Activated naive CD4-positive, alpha-beta T cell treated with anti-CD3 and anti-CD28 coated beads for 36 hours (primary cell): ENCODE measurements around the gene AFP. TPM values are rescaled to one million over a fixed set of nuclear protein-coding genes. Genes with fewer than 3 reads are reported as not detected.

ENCODE experiments used
- CTCF ChIA-PET: fragments of 350-600 bp; sonication (Branson Sonifier 250); formaldehyde crosslinking; loops from one replicate; lab custom pipeline; 2021; ENCODE audit warnings: antibody characterized with exemption; lab: Charles Lee
- DNase-seq: peaks from one replicate; pipeline ENCODE4 v3.0.0-alpha.2; 2020
- H3K27ac Mint-ChIP-seq: one replicate; pipeline ENCODE4 v1.8.0; 2021; ENCODE audit warnings: mild to moderate bottlenecking, mixed read lengths
- H3K27me3 Mint-ChIP-seq: one replicate; pipeline ENCODE4 v1.8.0; 2021; ENCODE audit warnings: low read depth, mixed read lengths
- H3K36me3 Mint-ChIP-seq: one replicate; pipeline ENCODE4 v1.8.0; 2021; ENCODE audit warnings: low read depth, mixed read lengths
- H3K4me1 Mint-ChIP-seq: one replicate; pipeline ENCODE4 v1.8.0; 2021; ENCODE audit warnings: low read depth, mixed read lengths
- H3K4me3 Mint-ChIP-seq: one replicate; pipeline ENCODE4 v1.8.0; 2021; ENCODE audit warnings: mild to moderate bottlenecking, moderate library complexity, mixed read lengths
- H3K9me3 Mint-ChIP-seq: one replicate; pipeline ENCODE4 v1.8.0; 2021; ENCODE audit warnings: mixed read lengths
- intact Hi-C: fragments of 100-400 bp; cut with micrococcal nuclease; formaldehyde crosslinking; loops from one replicate; pipeline ENCODE4 v1.15.1; 2023
- total RNA-seq, 2 experiments: library from RNA; stranded (reverse); gene quantifications; one replicate each; pipeline ENCODE4 v1.2.3, GENCODE V29; 2021

The AFP gene
- total RNA-seq, 2 experiments from 2014 or later: not detected

GRCh38 chr4:73432169-73433000, 3.6 kb upstream of the AFP start:
- no peak overlapping the region for H3K27ac Mint-ChIP-seq
- H3K27me3 Mint-ChIP-seq: peaks cover 5% of the 10 kb centered on the region
- H3K9me3 Mint-ChIP-seq: no peaks in the 10 kb centered on the region
- no peak overlapping the region for H3K4me3 Mint-ChIP-seq
- H3K36me3 Mint-ChIP-seq: no peaks in the 10 kb centered on the region
- CTCF ChIA-PET: interaction anchor here (1.0 to 1.6 kb wide), 3 partner anchors 14 kb away, joined by 4 to 5 read pairs (median 5); no protein-coding TSS in a partner anchor
- intact Hi-C loops: no loop called here
- no peaks in the 10 kb centered on the region for H3K4me1 Mint-ChIP-seq
- no peak for DNase-seq

GRCh38 chr4:73433140-73433539, 2.9 kb upstream of the AFP start:
- intact Hi-C loops: no loop called here
- CTCF ChIA-PET: interaction anchor here (1.4 to 1.6 kb wide), 2 partner anchors 13 to 15 kb away, joined by 4 to 5 read pairs; no protein-coding TSS in a partner anchor

GRCh38 chr4:73434311-73434710, 1.7 kb upstream of the AFP start:
- no peaks in the 10 kb centered on the region for H3K9me3 Mint-ChIP-seq
- peaks cover 5% of the 10 kb centered on the region for H3K27me3 Mint-ChIP-seq
- intact Hi-C loops: no loop called here
- no peak for DNase-seq
- no peak overlapping the region for H3K4me3 Mint-ChIP-seq
- no peaks in the 10 kb centered on the region for H3K4me1 Mint-ChIP-seq
- CTCF ChIA-PET: interaction anchor here (1.5 to 1.6 kb wide), 2 partner anchors 11 to 16 kb away, joined by 4 to 5 read pairs; no protein-coding TSS in a partner anchor
- no peak overlapping the region for H3K27ac Mint-ChIP-seq
- no peaks in the 10 kb centered on the region for H3K36me3 Mint-ChIP-seq

More at GRCh38 chr4:73433140-73433539, 2.9 kb upstream of the AFP start:
- no peak for DNase-seq
- no peaks in the 10 kb centered on the region for H3K9me3 Mint-ChIP-seq
- H3K27ac Mint-ChIP-seq: no peak overlapping the region
- no peaks in the 10 kb centered on the region for H3K36me3 Mint-ChIP-seq
- no peak overlapping the region for H3K4me3 Mint-ChIP-seq
- peaks cover 5% of the 10 kb centered on the region for H3K27me3 Mint-ChIP-seq
- no peaks in the 10 kb centered on the region for H3K4me1 Mint-ChIP-seq

- Mint-ChIP-seq H3K36me3 (no peaks in the 10 kb centered on the region), H3K4me3 (no peak overlapping the region), H3K27me3 (peaks cover 10% of the 10 kb centered on the region), H3K4me1 (no peaks in the 10 kb centered on the region), H3K27ac (no peak overlapping the region), H3K9me3 (no peaks in the 10 kb centered on the region)
- DNase-seq: no peak
- CTCF ChIA-PET: interaction anchor here (1.4 kb wide), 1 partner anchor 9 kb away, joined by 5 read pairs; no protein-coding TSS in a partner anchor
- intact Hi-C loops: no loop called here
Measured at GRCh38 chr4:73436674-73437557, 895 bp downstream of the AFP start.

GRCh38 chr4:73437558-73437956, 1.5 kb downstream of the AFP start:
- Mint-ChIP-seq H3K27me3 (peaks cover 11% of the 10 kb centered on the region), H3K4me3 (no peak overlapping the region), H3K9me3 (no peaks in the 10 kb centered on the region), H3K36me3 (no peaks in the 10 kb centered on the region), H3K27ac (no peak overlapping the region), H3K4me1 (no peaks in the 10 kb centered on the region)
- intact Hi-C loops: no loop called here
- DNase-seq: no peak
- CTCF ChIA-PET: interaction anchor here (1.4 kb wide), 1 partner anchor 8 kb away, joined by 5 read pairs; no protein-coding TSS in a partner anchor

GRCh38 chr4:73438048-73438447, 2.0 kb downstream of the AFP start:
- DNase-seq: no peak
- no peaks in the 10 kb centered on the region for H3K4me1 Mint-ChIP-seq
- H3K9me3 Mint-ChIP-seq: no peaks in the 10 kb centered on the region
- H3K4me3 Mint-ChIP-seq: no peak overlapping the region
- CTCF ChIA-PET: interaction anchor here (0.6 to 1.4 kb wide), 2 partner anchors 8 to 18 kb away, joined by 3 to 5 read pairs; no protein-coding TSS in a partner anchor
- intact Hi-C loops: no loop called here
- no peak overlapping the region for H3K27ac Mint-ChIP-seq
- H3K27me3 Mint-ChIP-seq: peaks cover 10% of the 10 kb centered on the region
- no peaks in the 10 kb centered on the region for H3K36me3 Mint-ChIP-seq

- Mint-ChIP-seq H3K4me1 (no peaks in the 10 kb centered on the region), H3K27me3 (peaks cover 9% of the 10 kb centered on the region), H3K4me3 (no peak overlapping the region), H3K36me3 (no peaks in the 10 kb centered on the region), H3K9me3 (no peaks in the 10 kb centered on the region), H3K27ac (no peak overlapping the region)
- CTCF ChIA-PET: no interaction called here
- intact Hi-C loops: no loop called here
- DNase-seq: no peak
Measured at GRCh38 chr4:73438582-73439215, 2.7 kb downstream of the AFP start.

GRCh38 chr4:73439445-73439844, 3.4 kb downstream of the AFP start:
- no peak overlapping the region for H3K4me3 Mint-ChIP-seq
- intact Hi-C loops: no loop called here
- DNase-seq: no peak
- peaks cover 7% of the 10 kb centered on the region for H3K27me3 Mint-ChIP-seq
- no peak overlapping the region for H3K27ac Mint-ChIP-seq
- no peaks in the 10 kb centered on the region for H3K36me3 Mint-ChIP-seq
- no peaks in the 10 kb centered on the region for H3K9me3 Mint-ChIP-seq
- CTCF ChIA-PET: interaction anchor here (0.6 kb wide), 1 partner anchor 90 kb away, joined by 6 read pairs; no protein-coding TSS in a partner anchor
- H3K4me1 Mint-ChIP-seq: no peaks in the 10 kb centered on the region

- no peak overlapping the region for H3K27ac Mint-ChIP-seq
- CTCF ChIA-PET: interaction anchor here (0.6 kb wide), 1 partner anchor 90 kb away, joined by 6 read pairs; no protein-coding TSS in a partner anchor
- no peak overlapping the region for H3K4me3 Mint-ChIP-seq
- H3K27me3 Mint-ChIP-seq: peaks cover 6% of the 10 kb centered on the region
- H3K4me1 Mint-ChIP-seq: no peaks in the 10 kb centered on the region
- intact Hi-C loops: no loop called here
- DNase-seq: no peak
- no peaks in the 10 kb centered on the region for H3K9me3 Mint-ChIP-seq
- no peaks in the 10 kb centered on the region for H3K36me3 Mint-ChIP-seq
Measured at GRCh38 chr4:73439991-73440390, 4.0 kb downstream of the AFP start.

- H3K27ac Mint-ChIP-seq: no peak overlapping the region
- H3K36me3 Mint-ChIP-seq: no peaks in the 10 kb centered on the region
- H3K4me3 Mint-ChIP-seq: no peak overlapping the region
- CTCF ChIA-PET: no interaction called here
- DNase-seq: no peak
- H3K9me3 Mint-ChIP-seq: no peaks in the 10 kb centered on the region
- peaks cover 6% of the 10 kb centered on the region for H3K27me3 Mint-ChIP-seq
- H3K4me1 Mint-ChIP-seq: no peaks in the 10 kb centered on the region
- intact Hi-C loops: no loop called here
Measured at GRCh38 chr4:73440653-73441052, 4.6 kb downstream of the AFP start.

- H3K4me3 Mint-ChIP-seq: no peak overlapping the region
- no peak overlapping the region for H3K27ac Mint-ChIP-seq
- intact Hi-C loops: no loop called here
- no peaks in the 10 kb centered on the region for H3K36me3 Mint-ChIP-seq
- peaks cover 6% of the 10 kb centered on the region for H3K27me3 Mint-ChIP-seq
- no peaks in the 10 kb centered on the region for H3K4me1 Mint-ChIP-seq
- no peaks in the 10 kb centered on the region for H3K9me3 Mint-ChIP-seq
- CTCF ChIA-PET: interaction anchor here (1.0 kb wide), 1 partner anchor 11 kb away, joined by 4 read pairs; no protein-coding TSS in a partner anchor
- DNase-seq: no peak
Measured at GRCh38 chr4:73442275-73442674, 6.3 kb downstream of the AFP start.
